PC-3 (cell line): Measurements from ENCODE around the gene OR2AK2. TPM values are rescaled to one million over a fixed set of nuclear protein-coding genes. Genes with fewer than 3 reads are reported as not detected.

Source experiments
- ATAC-seq: fragments of 200-7000 bp; cut with Tn5 transposase; 2 replicates; pipeline ENCODE4 v1.9.1; 2020; ENCODE audit warnings: mild to moderate bottlenecking, moderate library complexity
- BruUV-seq: library from RNA; stranded (reverse); fragments of 400-500 nt; replicated peaks from 2 replicates; lab custom pipeline; 2021; lab: Mats Ljungman, UMichigan
- CTCF ChIA-PET: fragments of 300-600 bp; sonication (Branson Sonifier 250); formaldehyde crosslinking; loops from one replicate; lab custom pipeline; 2022; ENCODE audit warnings: antibody characterized with exemption; lab: Charles Lee
- POLR2A ChIA-PET: fragments of 300-600 bp; sonication (Branson Sonifier 250); formaldehyde crosslinking; loops from one replicate; lab custom pipeline; 2022; ENCODE audit warnings: antibody characterized with exemption; ENCODE audit not compliant: unreplicated experiment; lab: Charles Lee
- DNase-seq: peaks from one replicate; pipeline ENCODE4 v3.0.0-alpha.2; 2015
- H2AFZ ChIP-seq: fragments of 300-600 bp; sonication (generic); 2 replicates; pipeline ENCODE4 v1.6.0; 2016; ENCODE audit warnings: antibody characterized with exemption, low read length
- H3F3A ChIP-seq: fragments of 300-600 bp; sonication (generic); one replicate; pipeline ENCODE4 v1.6.0; 2017; ENCODE audit warnings: antibody characterized with exemption, low read length, control low read depth, mild to moderate bottlenecking; ENCODE audit not compliant: unreplicated experiment
- H3K27ac ChIP-seq: fragments of 300-600 bp; sonication (generic); 2 replicates; pipeline ENCODE4 v1.5.1; 2016; ENCODE audit warnings: mild to moderate bottlenecking, low read length
- H3K27me3 ChIP-seq: fragments of 300-600 bp; sonication (generic); 2 replicates; pipeline ENCODE4 v1.6.1; 2016; ENCODE audit warnings: low read length, mixed read lengths
- H3K36me3 ChIP-seq: fragments of 300-600 bp; sonication (generic); 2 replicates; pipeline ENCODE4 v1.6.1; 2016; ENCODE audit warnings: low read depth, mixed run types, low read length, mixed read lengths
- H3K4me1 ChIP-seq: fragments of 300-600 bp; sonication (generic); 2 replicates; pipeline ENCODE4 v1.5.1; 2016; ENCODE audit warnings: low read length; ENCODE audit not compliant: insufficient read depth
- H3K4me2 ChIP-seq: fragments of 300-600 bp; sonication (generic); 2 replicates; pipeline ENCODE4 v1.6.0; 2016; ENCODE audit warnings: low read length
- H3K4me3 ChIP-seq: fragments of 300-600 bp; sonication (generic); 2 replicates; pipeline ENCODE4 v1.5.1; 2016; ENCODE audit warnings: mild to moderate bottlenecking, low read length, mixed read lengths
- H3K79me2 ChIP-seq: fragments of 300-600 bp; sonication (generic); 2 replicates; pipeline ENCODE4 v1.6.1; 2017; ENCODE audit warnings: low read length, mixed read lengths
- H3K9ac ChIP-seq: fragments of 300-600 bp; sonication (generic); 2 replicates; pipeline ENCODE4 v1.6.0; 2016; ENCODE audit warnings: mild to moderate bottlenecking, low read length
- H3K9me2 ChIP-seq: fragments of 300-600 bp; sonication (generic); replicated peaks from 2 replicates; pipeline ENCODE4 v1.6.1; 2016; ENCODE audit warnings: mixed run types, low read length, mixed read lengths
- H3K9me3 ChIP-seq: fragments of 300-600 bp; sonication (generic); 2 replicates; pipeline ENCODE4 v1.6.1; 2016; ENCODE audit warnings: low read length, mixed read lengths
- H4K20me1 ChIP-seq: fragments of 300-600 bp; sonication (generic); 2 replicates; pipeline ENCODE4 v1.6.1; 2016; ENCODE audit warnings: low read length, mixed read lengths
- EZH2 ChIP-seq: fragments of 300-600 bp; sonication (generic); IDR thresholded peaks from one replicate; pipeline ENCODE4 v1.6.1; 2017; ENCODE audit warnings: antibody characterized with exemption, mild to moderate bottlenecking, low read length; ENCODE audit not compliant: unreplicated experiment
- EZH2phosphoT487 ChIP-seq: fragments of 300-600 bp; sonication (generic); IDR thresholded peaks from 2 replicates; pipeline ENCODE4 v1.6.1; 2018; ENCODE audit warnings: mild to moderate bottlenecking, antibody characterized with exemption, low read length, borderline replicate concordance
- intact Hi-C: fragments of 100-400 bp; cut with micrococcal nuclease; formaldehyde crosslinking; loops from 2 replicates; pipeline ENCODE4 v1.9.0; 2023
- total RNA-seq: library from RNA; depleted of rRNA; stranded (reverse); fragments of >200 nt; gene quantifications from 2 replicates; pipeline ENCODE4 v1.2.3, GENCODE V29; 2014
- TF ChIP-seq, protein P1 (sequence below): fragments of 300-600 bp; sonication (generic); conservative IDR thresholded peaks from 2 replicates; pipeline ENCODE4 v1.5.1; 2017; ENCODE audit warnings: antibody characterized with exemption, low read depth, mild to moderate bottlenecking, low read length

Gene OR2AK2
- total RNA-seq, 1 experiment from 2014 or later = 0.11 TPM

DNA sequence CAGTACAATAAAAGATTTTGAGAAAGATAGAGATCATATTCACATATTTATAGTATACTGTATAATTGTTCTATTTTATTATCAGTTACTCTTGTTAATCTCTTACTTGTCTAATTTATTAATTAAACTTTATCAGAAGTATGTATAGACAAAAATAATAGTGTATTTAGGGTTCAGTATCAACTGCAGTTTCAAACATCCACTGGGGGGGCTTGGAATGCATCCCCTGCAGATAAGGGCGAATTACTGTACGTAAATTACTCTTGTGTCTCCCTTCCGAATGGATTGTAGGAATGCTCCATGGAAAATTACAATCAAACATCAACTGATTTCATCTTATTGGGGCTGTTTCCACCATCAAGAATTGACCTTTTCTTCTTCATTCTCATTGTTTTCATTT is 16.5 kb upstream of the OR2AK2 start, which contains the start of gene OR2L8:
Gene OR2L8 (plus strand): TSS at position 301 of the 400 bp plus-strand sequence. CDS start 0 bp downstream, at position 301.
- H2AFZ ChIP-seq = no peak within 1 kb of the TSS
- no peaks in the 10 kb centered on the region for H3K9me2 ChIP-seq
- H3K4me3 ChIP-seq = no peak within 1 kb of the TSS
- no peaks in the 10 kb centered on the region for H3K4me1 ChIP-seq
- H3K9me3 ChIP-seq = no peaks in the 10 kb centered on the region
- H3K4me2 ChIP-seq = no peak within 1 kb of the TSS
- no peaks in the 10 kb centered on the region for H3K27me3 ChIP-seq
- H3K36me3 ChIP-seq = no peaks in the 10 kb centered on the region
- DNase-seq = no peak
- no peak within 1 kb of the TSS for H3K9ac ChIP-seq
- H4K20me1 ChIP-seq = no peaks in the 10 kb centered on the region
- CTCF ChIA-PET = no interaction called here
- no peak for TF ChIP-seq EZH2
- TF ChIP-seq, protein P1, sequence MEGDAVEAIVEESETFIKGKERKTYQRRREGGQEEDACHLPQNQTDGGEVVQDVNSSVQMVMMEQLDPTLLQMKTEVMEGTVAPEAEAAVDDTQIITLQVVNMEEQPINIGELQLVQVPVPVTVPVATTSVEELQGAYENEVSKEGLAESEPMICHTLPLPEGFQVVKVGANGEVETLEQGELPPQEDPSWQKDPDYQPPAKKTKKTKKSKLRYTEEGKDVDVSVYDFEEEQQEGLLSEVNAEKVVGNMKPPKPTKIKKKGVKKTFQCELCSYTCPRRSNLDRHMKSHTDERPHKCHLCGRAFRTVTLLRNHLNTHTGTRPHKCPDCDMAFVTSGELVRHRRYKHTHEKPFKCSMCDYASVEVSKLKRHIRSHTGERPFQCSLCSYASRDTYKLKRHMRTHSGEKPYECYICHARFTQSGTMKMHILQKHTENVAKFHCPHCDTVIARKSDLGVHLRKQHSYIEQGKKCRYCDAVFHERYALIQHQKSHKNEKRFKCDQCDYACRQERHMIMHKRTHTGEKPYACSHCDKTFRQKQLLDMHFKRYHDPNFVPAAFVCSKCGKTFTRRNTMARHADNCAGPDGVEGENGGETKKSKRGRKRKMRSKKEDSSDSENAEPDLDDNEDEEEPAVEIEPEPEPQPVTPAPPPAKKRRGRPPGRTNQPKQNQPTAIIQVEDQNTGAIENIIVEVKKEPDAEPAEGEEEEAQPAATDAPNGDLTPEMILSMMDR = no peak
- no peak for TF ChIP-seq EZH2phosphoT487
- POLR2A ChIA-PET = no interaction called here
- ATAC-seq = no peak
- no TSS peak for BruUV-seq
- H3K27ac ChIP-seq = no peak within 1 kb of the TSS
- H3F3A ChIP-seq = no peaks in the 10 kb centered on the region
- intact Hi-C loops = no loop called here
- no peaks in the 10 kb centered on the region for H3K79me2 ChIP-seq

DNA sequence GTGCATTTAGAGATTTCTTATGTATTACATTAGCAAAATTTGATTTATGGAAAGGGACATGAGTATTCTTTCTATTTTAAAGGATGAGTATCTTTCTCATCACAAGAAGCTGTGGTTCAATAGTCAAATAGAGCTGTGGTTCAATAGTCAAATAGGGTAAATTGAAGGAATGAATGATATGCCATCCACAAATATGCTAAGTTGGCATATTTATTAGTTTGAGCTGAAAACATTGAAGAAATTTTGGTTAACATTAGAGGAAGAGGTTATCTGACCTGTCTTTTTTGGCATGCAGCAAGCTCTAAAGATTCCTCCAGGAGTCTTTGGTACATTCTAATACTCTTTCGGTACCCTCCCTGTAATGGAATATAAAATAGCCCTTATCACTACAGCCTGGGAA is 11.6 kb upstream of the OR2AK2 start:
- DNase-seq = no peak
- H3K4me3 ChIP-seq = no peak overlapping the region
- TF ChIP-seq EZH2phosphoT487 (no peak), EZH2 (no peak)
- TF ChIP-seq, protein P1 = no peak
- H3K27ac ChIP-seq = no peak overlapping the region
- H2AFZ ChIP-seq = no peak overlapping the region
- no peaks in the 10 kb centered on the region for H3K9me3 ChIP-seq
- CTCF ChIA-PET = no interaction called here
- H3K36me3 ChIP-seq = no peaks in the 10 kb centered on the region
- H3K79me2 ChIP-seq = no peaks in the 10 kb centered on the region
- H4K20me1 ChIP-seq = no peaks in the 10 kb centered on the region
- H3K9me2 ChIP-seq = no peaks in the 10 kb centered on the region
- no peaks in the 10 kb centered on the region for H3F3A ChIP-seq
- H3K27me3 ChIP-seq = no peaks in the 10 kb centered on the region
- H3K4me2 ChIP-seq = no peak overlapping the region
- ATAC-seq = no peak
- intact Hi-C loops = no loop called here
- POLR2A ChIA-PET = no interaction called here
- no peak overlapping the region for H3K9ac ChIP-seq
- no TSS peak for BruUV-seq
- H3K4me1 ChIP-seq = no peaks in the 10 kb centered on the region

DNA sequence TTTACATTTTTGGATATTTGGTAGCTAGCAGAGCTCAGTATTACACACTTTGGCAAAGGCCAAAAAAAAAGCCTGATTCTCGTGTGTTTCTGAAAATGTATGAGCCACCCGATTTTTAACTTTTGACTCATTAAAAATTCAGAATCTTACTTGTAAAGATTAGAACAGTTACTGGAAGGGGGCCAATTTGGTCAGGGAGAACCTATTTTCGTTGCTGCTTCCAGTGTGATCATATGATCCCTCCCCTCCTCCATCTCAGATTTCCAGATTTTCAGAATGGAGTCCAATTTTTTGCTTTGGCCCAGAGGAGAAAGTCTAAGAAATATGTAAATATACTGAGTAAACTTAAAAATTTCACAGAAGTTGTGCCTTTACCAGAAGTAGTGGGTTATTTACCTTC is 3.2 kb upstream of the OR2AK2 start:
- TF ChIP-seq, protein P1 = no peak
- TF ChIP-seq EZH2 (no peak), EZH2phosphoT487 (no peak)
- CTCF ChIA-PET = no interaction called here
- POLR2A ChIA-PET = no interaction called here

More for the DNA sequence above, 3.2 kb upstream of the OR2AK2 start:
- Histone ChIP-seq H3K9ac (no peak overlapping the region), H3K4me2 (peak overlapping the region; percentile 37), H3K27ac (no peak overlapping the region), H2AFZ (peak overlapping the region; percentile 19), H3K27me3 (no peaks in the 10 kb centered on the region), H3K79me2 (no peaks in the 10 kb centered on the region), H3K36me3 (no peaks in the 10 kb centered on the region), H3K9me3 (no peaks in the 10 kb centered on the region), H3K9me2 (no peaks in the 10 kb centered on the region), H3K4me1 (peaks cover 11% of the 10 kb centered on the region), H3F3A (no peaks in the 10 kb centered on the region), H4K20me1 (no peaks in the 10 kb centered on the region), H3K4me3 (no peak overlapping the region)
- intact Hi-C loops = no loop called here
- ATAC-seq (peak; percentile 58), DNase-seq (peak; percentile 86)
- no TSS peak for BruUV-seq
